H1 (cell line): ENCODE data around the gene MYOT.

Experiments used
- CBX5 ChIP-seq: fragments of 300-800, 300-1000 bp; sonication (generic); IDR thresholded peaks from 2 replicates; pipeline ENCODE4 v1.7.1; 2016; ENCODE audit warnings: antibody characterized with exemption, low read length, low read depth
- GABPA ChIP-seq: IDR thresholded peaks from 2 replicates; pipeline ENCODE4 v1.6.1; 2011; ENCODE audit warnings: mild to moderate bottlenecking, low read length, moderate library complexity, borderline replicate concordance; ENCODE audit not compliant: insufficient read depth
- MAFK ChIP-seq: IDR thresholded peaks from 2 replicates; pipeline ENCODE4 v1.6.1; 2012; ENCODE audit warnings: low read depth, mild to moderate bottlenecking, improper control_type of control experiment, low read length
- NANOG ChIP-seq: IDR thresholded peaks from 2 replicates; pipeline ENCODE4 v1.6.1; 2011; ENCODE audit warnings: low read length, low read depth, mild to moderate bottlenecking, inconsistent platforms; ENCODE audit not compliant: insufficient read depth, poor library complexity, severe bottlenecking
- POLR2A ChIP-seq, 2 experiments: IDR thresholded peaks; 1 replicate in 1 of 2; 2 replicates in 1 of 2; pipeline ENCODE4 v1.6.1; 2011; ENCODE audit warnings: low read depth in 2 of 2, low read length in 2 of 2, mild to moderate bottlenecking in 2 of 2; ENCODE audit errors: control extremely low read depth in 1 of 2
- TAF1 ChIP-seq: IDR thresholded peaks from 2 replicates; pipeline ENCODE4 v1.6.1; 2011; ENCODE audit warnings: mild to moderate bottlenecking, low read depth, low read length
- TCF12 ChIP-seq: IDR thresholded peaks from 2 replicates; pipeline ENCODE4 v1.6.1; 2011; ENCODE audit warnings: low read depth, mild to moderate bottlenecking, low read length
- TF ChIP-seq, protein P1 (sequence below), 3 experiments: IDR thresholded peaks; 1 replicate in 2 of 3; 2 replicates in 1 of 3; pipeline versions ENCODE4 v1.5.1 to v1.6.1; 2011; ENCODE audit warnings: low read length in 3 of 3, mild to moderate bottlenecking in 3 of 3, inconsistent platforms in 2 of 3, low read depth in 1 of 3, moderate library complexity in 1 of 3; ENCODE audit not compliant: insufficient read depth in 1 of 3; ENCODE audit errors: control extremely low read depth in 1 of 3

DNA sequence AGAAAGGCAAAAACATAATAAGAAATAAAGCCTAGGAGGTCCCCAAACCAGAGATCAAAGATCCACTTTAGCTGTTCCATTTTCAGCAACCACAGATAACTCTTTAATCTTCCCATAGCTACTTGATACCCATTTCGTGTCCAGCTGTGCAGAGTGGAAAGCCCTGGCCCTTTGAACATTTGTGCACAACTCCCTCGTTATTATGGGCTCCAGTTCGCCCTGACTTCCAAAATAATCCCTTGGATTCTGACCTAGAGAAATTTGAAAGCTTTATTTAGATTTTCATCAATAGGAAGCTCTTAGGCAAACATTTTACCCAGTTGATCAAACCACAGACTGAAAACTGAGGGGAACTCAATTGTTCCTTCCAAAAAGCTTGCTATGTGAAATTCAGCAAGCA is 4.8 kb downstream of the MYOT start:
- no peak for TF ChIP-seq CBX5
- no peak for TF ChIP-seq POLR2A (IDR thresholded peaks at IDR 0.05; ENCODE audit: control extremely low read depth in 1 of 2, low read depth in 2 of 2, low read length in 2 of 2)
- no peak for TF ChIP-seq MAFK
- no peak for TF ChIP-seq TAF1
- TF ChIP-seq NANOG = no peak
- TF ChIP-seq, protein P1, sequence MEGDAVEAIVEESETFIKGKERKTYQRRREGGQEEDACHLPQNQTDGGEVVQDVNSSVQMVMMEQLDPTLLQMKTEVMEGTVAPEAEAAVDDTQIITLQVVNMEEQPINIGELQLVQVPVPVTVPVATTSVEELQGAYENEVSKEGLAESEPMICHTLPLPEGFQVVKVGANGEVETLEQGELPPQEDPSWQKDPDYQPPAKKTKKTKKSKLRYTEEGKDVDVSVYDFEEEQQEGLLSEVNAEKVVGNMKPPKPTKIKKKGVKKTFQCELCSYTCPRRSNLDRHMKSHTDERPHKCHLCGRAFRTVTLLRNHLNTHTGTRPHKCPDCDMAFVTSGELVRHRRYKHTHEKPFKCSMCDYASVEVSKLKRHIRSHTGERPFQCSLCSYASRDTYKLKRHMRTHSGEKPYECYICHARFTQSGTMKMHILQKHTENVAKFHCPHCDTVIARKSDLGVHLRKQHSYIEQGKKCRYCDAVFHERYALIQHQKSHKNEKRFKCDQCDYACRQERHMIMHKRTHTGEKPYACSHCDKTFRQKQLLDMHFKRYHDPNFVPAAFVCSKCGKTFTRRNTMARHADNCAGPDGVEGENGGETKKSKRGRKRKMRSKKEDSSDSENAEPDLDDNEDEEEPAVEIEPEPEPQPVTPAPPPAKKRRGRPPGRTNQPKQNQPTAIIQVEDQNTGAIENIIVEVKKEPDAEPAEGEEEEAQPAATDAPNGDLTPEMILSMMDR (IDR thresholded peaks at IDR 0.05; ENCODE audit: control extremely low read depth in 1 of 3, insufficient read depth in 1 of 3, low read depth in 1 of 3, low read length in 3 of 3) = no peak
- no peak for TF ChIP-seq TCF12
- no peak for TF ChIP-seq GABPA
